Retinal pigment epithelial cell (primary cell): ENCODE data around the gene KYNU.
"Not testable (repeated sequence)": the region's sequence is repeated elsewhere in the genome, so short reads cannot be mapped to it uniquely, and the experiment has no call there.

Experiments used
- DNase-seq: peaks from one replicate; pipeline ENCODE4 v3.0.0-alpha.2; 2010; ENCODE audit warnings: low read depth
- H3K4me3 ChIP-seq: 2 replicates; pipeline ENCODE4 v1.5.1; 2011; ENCODE audit warnings: mild to moderate bottlenecking, low read length, control low read depth, moderate library complexity
- TF ChIP-seq, protein P1 (sequence below): conservative IDR thresholded peaks from 2 replicates; pipeline ENCODE4 v1.5.1; 2011; ENCODE audit warnings: low read depth, low read length, control low read depth, inconsistent platforms

KYNU gene

DNA sequence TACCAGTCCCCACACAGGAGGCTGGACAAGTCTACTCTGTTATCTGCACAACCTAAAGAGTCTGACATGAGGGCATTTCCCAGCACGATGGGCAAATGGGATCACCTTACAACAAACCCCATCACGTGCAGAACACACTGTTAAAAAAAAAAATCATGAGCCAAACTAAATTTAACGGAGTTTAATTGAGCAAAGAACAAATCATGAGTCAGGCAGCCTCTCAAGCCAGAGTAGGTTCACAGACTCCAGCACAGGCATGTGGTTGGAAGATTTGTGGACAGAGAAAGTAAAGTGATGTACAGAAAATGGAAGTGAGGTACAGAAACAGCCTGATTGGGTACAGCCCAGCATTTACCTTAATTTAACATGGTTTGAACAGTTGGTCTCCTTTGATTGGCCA is 59.9 kb downstream of the KYNU start:
- TF ChIP-seq, protein P1, sequence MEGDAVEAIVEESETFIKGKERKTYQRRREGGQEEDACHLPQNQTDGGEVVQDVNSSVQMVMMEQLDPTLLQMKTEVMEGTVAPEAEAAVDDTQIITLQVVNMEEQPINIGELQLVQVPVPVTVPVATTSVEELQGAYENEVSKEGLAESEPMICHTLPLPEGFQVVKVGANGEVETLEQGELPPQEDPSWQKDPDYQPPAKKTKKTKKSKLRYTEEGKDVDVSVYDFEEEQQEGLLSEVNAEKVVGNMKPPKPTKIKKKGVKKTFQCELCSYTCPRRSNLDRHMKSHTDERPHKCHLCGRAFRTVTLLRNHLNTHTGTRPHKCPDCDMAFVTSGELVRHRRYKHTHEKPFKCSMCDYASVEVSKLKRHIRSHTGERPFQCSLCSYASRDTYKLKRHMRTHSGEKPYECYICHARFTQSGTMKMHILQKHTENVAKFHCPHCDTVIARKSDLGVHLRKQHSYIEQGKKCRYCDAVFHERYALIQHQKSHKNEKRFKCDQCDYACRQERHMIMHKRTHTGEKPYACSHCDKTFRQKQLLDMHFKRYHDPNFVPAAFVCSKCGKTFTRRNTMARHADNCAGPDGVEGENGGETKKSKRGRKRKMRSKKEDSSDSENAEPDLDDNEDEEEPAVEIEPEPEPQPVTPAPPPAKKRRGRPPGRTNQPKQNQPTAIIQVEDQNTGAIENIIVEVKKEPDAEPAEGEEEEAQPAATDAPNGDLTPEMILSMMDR = no peak
- no peak overlapping the region for H3K4me3 ChIP-seq
- no peak for DNase-seq

DNA sequence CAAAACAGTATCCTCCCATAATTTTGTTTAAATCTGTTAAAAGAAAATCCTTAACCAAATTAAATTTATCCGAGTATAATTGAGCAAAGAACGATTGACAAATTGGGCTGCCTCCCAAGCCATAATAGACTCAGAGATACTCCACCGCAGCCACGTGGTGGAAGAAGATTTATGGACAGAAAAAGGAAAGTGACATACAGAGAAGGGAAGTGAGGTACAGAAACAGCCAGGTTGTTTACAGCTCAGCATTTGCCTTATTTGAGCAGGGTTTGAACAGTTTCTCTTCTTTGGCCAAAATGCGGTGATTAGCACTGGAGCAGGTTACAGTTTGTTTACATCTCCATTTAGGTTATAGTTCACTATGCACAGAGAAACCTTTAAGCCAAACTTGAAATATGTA is 60.8 kb downstream of the KYNU start:
- TF ChIP-seq, protein P1 = no peak
- no peak for DNase-seq
- H3K4me3 ChIP-seq = no peak overlapping the region

DNA sequence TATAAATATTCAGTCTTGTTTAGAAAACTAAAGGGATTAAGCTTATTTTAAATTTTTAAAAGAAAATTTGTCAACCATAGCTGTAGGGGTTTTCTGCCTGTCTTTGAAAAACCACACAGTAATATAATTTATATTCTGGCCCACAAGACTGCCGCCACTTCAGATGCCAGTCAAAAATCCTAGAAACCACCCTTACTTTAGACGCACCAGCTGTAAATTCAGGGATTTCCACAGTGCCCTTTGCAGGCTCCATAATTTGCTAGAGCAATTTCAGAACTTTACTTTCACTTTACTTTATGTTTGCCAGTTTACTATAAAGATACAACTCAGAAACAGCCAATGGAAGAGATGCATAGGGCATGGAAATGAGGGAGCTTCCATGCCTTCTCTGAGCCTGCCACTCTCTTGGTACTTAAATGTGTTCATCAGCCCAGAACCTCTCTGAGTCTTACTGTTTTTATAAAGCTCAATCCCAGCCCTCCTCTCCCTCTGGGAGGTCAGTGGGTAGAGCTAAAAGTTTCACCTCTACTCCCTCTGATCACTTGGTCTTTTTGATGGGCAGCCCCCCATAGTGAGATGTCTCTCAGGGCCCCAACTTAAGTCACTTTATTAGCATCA is 63.3 kb downstream of the KYNU start:
- no peak overlapping the region for H3K4me3 ChIP-seq
- TF ChIP-seq, protein P1 = no peak
- DNase-seq = no peak

DNA sequence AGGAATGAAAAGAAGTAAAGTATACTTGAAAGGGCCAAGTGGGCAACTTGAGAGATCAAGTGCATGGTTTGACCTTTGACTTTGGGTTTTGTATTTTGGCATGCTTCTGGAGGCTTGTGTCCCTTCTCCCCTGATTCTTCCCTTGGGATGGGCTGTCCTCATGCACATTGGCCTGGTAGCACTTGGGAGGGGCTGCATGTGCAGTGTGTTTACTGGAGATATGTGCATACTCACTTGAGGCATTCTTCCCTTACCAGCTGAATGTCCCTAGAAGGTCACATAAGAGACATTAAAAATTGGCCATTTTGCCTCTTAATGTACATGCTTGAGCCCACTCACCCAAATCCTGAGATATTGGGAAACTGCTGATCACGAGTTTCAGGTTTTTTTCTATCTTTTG is 65.2 kb downstream of the KYNU start:
- TF ChIP-seq, protein P1 = no peak
- H3K4me3 ChIP-seq = no peak overlapping the region
- no peak for DNase-seq

DNA sequence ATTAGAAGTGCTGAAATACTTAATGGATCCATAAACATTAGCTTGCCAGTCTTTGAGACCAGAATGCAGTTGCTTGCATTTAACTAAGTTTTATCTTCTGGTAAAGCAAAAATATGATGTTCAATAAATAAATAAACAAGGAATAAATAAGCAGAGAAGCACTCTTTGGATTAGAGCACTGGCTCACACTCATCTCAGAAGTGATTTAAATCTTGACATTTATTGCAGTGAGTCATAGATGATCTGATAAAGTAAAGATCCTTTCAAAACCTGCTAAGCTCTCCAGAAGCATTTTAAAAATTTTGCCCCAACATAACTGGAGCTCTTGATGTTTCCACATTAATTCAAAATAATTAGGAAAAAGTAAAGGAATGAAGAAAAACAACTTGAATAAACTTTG is 66.8 kb downstream of the KYNU start:
- no peak overlapping the region for H3K4me3 ChIP-seq
- TF ChIP-seq, protein P1 = no peak
- DNase-seq = peak; percentile 64

DNA sequence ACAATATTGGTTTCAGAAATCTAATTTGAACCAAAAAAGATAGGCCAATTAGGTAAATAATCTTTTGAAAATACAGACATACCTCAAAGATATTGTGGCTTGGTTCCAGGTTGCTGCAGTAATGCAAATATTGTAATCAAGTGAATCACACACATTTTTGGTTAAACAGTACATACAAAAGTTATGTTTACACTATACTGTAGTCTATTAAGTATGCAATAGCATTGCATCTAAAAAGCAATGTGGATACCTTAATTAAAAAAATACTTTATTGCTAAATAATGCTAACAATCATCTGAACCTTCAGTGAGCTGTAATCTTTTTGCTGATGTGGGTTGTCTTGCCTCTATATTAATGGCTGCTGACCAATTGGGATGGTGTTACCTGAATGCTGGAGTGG is 67.3 kb downstream of the KYNU start:
- DNase-seq = peak; percentile 22
- TF ChIP-seq, protein P1 = no peak

DNA sequence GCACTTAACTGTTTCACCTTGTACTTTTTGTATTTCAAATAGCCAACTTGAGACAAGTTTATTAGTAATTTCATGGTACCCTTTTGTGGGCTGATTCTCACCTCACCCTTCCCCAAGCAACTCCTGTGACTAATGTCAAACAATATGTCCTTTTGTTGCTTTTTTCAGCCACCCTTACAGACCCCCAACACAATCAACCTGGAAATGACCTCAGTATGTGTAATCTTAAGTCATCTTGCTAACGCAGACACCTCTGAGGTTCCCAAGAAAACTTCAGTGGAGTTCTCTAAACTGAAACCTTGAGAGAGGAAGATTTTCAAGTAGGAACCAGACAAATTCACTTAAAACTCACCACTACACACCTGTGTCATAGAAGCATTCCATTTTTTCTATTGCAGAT is 69.5 kb downstream of the KYNU start:
- no peak overlapping the region for H3K4me3 ChIP-seq
- DNase-seq = no peak
- TF ChIP-seq, protein P1 = no peak

More for the DNA sequence above, 67.3 kb downstream of the KYNU start:
- no peak overlapping the region for H3K4me3 ChIP-seq

DNA sequence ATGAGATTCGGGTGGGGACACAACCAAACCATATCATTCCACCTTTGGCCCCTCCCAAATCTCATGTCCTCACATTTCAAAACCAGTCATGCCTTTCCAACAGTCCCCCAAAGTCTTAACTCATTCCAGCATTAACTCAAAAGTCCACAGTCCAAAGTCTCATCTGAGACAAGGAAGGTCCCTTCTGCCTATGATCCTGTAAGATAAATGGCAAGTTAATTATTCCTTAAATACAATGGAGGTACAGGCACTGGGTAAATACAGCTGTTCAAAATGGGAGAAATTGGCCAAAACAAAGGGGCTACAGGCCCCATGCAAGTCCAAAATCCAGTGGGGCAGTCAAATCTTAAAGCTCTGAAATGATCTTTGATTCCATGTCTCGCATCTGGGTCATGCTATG is 71.3 kb downstream of the KYNU start:
- DNase-seq, H3K4me3 ChIP-seq: not testable (repeated sequence)

DNA sequence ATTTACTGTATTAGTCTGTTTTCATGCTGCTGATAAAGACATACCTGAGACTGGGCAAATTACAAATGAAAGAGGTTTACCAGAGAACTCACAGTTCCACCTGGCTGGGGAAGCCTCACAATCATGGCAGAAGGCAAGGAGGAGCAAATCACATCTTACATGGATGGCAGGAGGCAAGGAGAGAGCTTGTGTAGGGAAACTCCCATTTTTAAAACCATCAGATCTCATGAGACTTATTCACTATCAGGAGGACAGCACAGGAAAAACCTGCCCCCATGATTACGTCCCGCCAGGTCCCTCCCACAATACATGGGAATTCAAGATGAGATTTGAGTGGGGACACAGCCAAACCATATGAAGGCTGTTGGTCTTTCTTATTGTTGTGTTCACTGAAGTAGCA is 72.9 kb downstream of the KYNU start:
- H3K4me3 ChIP-seq, DNase-seq: not testable (repeated sequence)
